Kidney capillary endothelial cell (primary cell): ENCODE measurements around the gene NRF1.
A peak's percentile ranks its signal among the peaks of the same experiment; 100 is the strongest.
"Not testable (repeated sequence)": the region's sequence is repeated elsewhere in the genome, so short reads cannot be mapped to it uniquely, and the experiment has no call there.

Experiments
- DNase-seq: peaks from one replicate; pipeline ENCODE4 v3.0.0-alpha.2; 2018; ENCODE audit warnings: low spot score

The NRF1 gene

GRCh38 chr7:129611246-129612111 is at the start of gene NRF1:
Gene NRF1, plus strand, starts transcription at chr7:129611720. Its CDS starts 45,632 bp downstream, at chr7:129657352.
- DNase-seq, result peak; percentile 88

GRCh38 chr7:129566323-129566722 is 45.2 kb upstream of the NRF1 start:
- not testable (repeated sequence) for DNase-seq

- DNase-seq, result no peak
These were observed 44.1 kb upstream of the NRF1 start for GRCh38 chr7:129567377-129567776.

GRCh38 chr7:129568240-129568639 is 43.3 kb upstream of the NRF1 start:
- no peak for DNase-seq

- no peak for DNase-seq
These were observed 42.2 kb upstream of the NRF1 start for GRCh38 chr7:129569326-129569725.

GRCh38 chr7:129569811-129570215 is 41.7 kb upstream of the NRF1 start:
- DNase-seq, result no peak

GRCh38 chr7:129571201-129571600 is 40.3 kb upstream of the NRF1 start:
- DNase-seq, result no peak

- DNase-seq, result no peak
These were observed 39.3 kb upstream of the NRF1 start for GRCh38 chr7:129572205-129572604.

- DNase-seq, result peak; percentile 82
These were observed 37.0 kb upstream of the NRF1 start for GRCh38 chr7:129574487-129574886.

- no peak for DNase-seq
These were observed 35.8 kb upstream of the NRF1 start for GRCh38 chr7:129575699-129576098.

- no peak for DNase-seq
These were observed 35.4 kb upstream of the NRF1 start for GRCh38 chr7:129576138-129576537.

GRCh38 chr7:129578829-129579228 is 32.7 kb upstream of the NRF1 start:
- DNase-seq, result no peak

GRCh38 chr7:129586179-129586578 is 25.3 kb upstream of the NRF1 start:
- not testable (repeated sequence) for DNase-seq

- no peak for DNase-seq
These were observed 23.3 kb upstream of the NRF1 start for GRCh38 chr7:129588268-129588667.

GRCh38 chr7:129591868-129592267 is 19.7 kb upstream of the NRF1 start:
- no peak for DNase-seq

GRCh38 chr7:129596386-129596785 is 15.1 kb upstream of the NRF1 start:
- not testable (repeated sequence) for DNase-seq

GRCh38 chr7:129597672-129598071 is 13.8 kb upstream of the NRF1 start:
- no peak for DNase-seq

- no peak for DNase-seq
These were observed 12.3 kb upstream of the NRF1 start for GRCh38 chr7:129599174-129599573.

- not testable (repeated sequence) for DNase-seq
These were observed 7.9 kb upstream of the NRF1 start for GRCh38 chr7:129603594-129603993.

- not testable (repeated sequence) for DNase-seq
These were observed 7.5 kb upstream of the NRF1 start for GRCh38 chr7:129604021-129604420.

GRCh38 chr7:129604713-129605437 is 6.6 kb upstream of the NRF1 start:
- DNase-seq, result no peak

GRCh38 chr7:129605960-129606614 is 5.4 kb upstream of the NRF1 start:
- no peak for DNase-seq

- no peak for DNase-seq
These were observed 4.7 kb upstream of the NRF1 start for GRCh38 chr7:129606803-129607202.
